GM21515 (cell line): ENCODE data around the gene LITAF.
"Not testable (repeated sequence)": the region's sequence is repeated elsewhere in the genome, so short reads cannot be mapped to it uniquely, and the experiment has no call there.

ENCODE experiments used
- ATAC-seq: cut with Tn5 transposase; IDR thresholded peaks from one replicate; pipeline ENCODE4 v1.9.1; 2021; ENCODE audit not compliant: unreplicated experiment

LITAF gene

DNA sequence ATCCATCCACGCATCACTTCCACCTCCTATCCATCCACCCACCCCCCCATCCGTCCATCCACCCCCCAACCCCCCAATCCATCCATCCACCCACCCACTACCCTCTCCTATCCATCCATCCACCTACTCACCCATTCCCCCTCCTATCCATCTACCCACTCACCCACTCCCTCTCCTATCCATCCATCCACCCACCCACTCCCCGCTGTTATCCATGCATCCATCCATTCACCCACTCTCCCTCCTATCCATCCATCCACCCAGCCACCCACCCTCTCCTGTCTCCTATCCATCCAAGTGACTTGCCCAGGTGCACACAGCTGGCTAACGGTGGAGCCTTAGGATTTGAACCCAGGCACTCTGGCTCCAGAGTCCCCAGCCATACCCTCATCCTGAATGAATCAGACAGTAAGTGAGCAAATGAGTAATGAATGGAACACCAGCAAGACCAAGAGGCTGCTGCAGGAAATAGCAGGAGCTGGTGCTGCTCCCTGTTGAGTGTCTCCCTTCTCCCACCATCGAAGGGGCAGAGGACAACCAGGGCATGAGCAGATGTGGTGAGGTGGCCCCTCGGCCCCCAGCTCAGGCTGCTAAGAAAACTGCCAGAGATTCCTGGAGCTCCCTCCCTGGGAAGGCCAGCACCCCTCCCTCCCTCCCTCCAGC, 62.5 kb downstream of the LITAF start:
- no peak for ATAC-seq

DNA sequence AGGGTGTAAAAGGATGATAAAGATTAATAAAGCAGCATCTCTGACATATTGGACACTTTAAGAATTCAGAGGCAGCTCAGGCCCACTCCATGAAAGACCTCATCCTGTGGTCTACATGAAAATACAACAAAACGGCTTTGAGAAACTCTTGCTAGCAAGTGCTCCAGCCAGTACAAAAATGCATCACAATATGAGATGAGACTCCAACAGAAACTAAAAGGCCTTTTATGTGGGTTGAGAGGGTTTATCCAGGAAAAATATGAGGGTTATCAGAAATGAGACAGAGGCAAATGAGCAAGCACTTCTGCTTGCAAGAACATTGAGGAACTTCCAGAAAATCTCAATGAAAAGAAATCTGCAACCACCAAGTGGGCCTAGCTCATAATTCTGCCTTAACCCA, 65.7 kb downstream of the LITAF start:
- ATAC-seq, result no peak

DNA sequence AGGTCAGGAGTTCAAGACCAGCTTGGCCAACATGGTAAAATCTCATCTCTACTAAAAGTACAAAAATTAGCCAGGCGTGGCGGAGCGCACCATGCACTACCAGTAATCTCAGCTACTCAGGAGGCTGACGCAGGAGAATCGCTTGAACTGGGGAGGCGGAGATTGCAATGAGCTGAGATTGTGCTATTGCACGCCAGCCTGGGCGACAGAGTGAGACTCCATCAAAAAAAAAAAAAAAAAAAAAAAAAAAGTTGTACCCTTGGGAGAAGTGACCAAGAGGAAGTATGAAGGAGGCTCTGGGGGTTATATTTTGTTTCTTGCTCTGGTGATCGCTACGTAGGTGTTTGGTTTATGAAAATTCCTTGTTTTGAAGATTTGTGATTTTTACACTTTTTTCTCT, 66.3 kb downstream of the LITAF start:
- no peak for ATAC-seq

DNA sequence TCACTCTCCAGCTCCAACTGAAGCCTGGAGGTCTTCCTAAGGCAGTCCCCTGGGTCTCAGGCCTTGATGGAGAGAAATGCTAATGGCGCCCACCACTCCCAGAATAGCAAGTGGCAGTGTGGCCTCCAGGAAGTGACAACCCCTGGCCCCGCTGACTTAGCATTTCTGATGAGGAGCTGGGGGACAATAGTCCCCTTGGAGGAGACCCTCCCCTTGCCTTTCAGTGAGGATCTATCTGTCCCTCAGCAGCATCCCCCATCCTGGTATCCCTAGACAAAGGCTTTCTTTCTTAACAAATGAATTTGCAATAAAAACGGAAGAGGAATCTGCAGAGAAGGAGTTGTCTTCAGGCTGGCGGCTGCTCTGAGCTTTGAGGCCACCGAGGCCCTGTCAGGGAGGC, 68.8 kb downstream of the LITAF start:
- no peak for ATAC-seq

DNA sequence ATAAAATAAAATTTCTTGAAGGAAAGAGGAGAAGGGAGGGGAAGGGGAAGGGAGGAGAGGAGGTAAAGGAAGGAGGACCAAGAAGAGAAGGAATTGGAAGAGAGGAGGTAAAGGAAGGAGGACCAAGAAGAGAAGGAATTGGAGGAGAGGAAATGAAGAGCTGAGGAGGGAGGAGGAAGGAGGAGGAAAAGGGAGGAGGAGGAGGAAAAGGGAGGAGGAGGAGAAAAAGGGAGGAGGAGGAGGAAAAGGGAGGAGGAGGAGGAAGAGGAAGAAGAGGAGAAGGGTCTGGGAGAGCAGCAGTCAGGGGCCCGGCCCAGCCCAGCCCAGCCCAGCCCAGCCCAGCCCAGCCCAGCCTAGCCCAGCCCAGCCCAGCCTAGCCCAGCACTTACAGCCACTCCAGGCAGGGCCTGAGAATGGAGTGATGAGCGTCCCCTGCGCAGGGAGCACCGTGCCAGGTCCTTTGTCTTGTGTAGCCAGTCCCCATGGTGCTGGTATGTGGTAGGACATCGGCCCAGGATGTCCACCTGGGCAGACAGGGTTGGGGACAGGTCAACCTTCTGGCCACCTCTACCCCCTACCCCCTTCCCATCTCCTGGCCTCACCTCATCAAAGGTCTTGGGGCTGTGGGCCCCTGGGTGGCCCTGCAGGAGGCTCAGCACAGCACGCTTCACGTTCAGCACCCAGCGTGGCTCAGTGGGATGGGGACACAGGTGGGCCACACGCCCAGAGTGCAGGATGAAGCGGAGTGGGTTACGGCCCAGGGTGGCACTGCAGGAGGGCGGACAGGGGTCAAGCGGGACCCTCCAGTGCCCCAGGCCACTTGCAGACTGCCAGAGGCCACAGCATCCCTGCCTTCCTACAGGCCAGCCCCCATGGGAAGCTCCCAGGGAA, 70.9 kb downstream of the LITAF start:
- ATAC-seq, result no peak

DNA sequence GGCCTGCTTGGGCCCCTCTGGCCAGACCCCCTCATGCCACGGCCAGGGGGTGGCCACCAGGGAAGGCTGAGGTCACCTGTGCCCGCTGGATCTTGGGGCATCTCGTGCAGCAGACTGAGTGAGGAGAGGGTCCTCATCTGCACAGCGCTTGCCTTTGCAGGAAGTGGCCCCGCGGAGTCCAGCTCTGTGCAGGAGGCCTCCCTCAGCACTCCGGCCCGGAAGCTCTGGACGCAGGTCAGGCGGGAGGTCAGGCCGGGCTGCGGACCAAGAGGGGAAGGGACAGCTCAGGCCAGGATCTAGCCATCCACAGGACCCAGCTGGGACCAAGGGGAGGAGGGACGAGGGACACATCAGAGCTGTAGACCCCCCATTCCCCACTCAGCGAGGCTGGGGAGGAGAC, 72.4 kb downstream of the LITAF start:
- no peak for ATAC-seq

DNA sequence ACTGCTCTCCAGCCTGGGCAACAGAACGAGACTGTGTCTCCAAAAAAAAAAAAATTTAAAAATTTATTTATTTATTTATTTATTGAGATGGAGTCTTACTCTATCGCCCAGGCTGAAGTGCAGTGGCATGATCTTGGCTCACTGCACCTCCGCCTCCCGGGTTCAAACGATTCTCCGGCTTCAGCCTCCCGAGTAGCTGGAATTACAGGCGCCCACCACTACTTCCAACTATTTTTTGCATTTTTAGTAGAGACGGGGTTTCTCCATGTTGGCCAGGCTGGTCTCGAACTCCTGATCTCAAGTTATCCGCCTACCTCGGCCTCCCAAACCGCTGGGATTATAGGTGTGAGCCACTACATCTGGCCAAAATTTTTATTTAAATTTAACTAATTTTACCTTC, 73.4 kb downstream of the LITAF start:
- not testable (repeated sequence) for ATAC-seq

DNA sequence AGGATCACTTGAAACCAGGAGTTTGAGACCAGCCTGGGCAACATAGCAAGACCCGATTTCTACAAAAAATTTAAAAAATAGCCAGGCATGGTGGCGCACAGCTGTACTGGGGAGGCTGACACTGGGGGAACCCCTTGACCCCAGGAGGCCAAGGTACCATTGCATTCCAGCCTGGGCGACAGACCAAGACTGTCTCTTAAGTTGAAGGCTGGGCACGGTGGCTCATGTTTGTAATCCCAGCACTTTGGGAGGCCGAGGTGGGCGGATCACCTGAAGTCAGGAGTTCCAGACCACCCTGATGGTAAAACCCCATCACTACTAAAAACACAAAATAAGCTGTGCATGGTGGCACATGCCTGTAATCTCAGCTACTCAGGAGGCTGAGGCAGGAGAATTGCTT, 74.9 kb downstream of the LITAF start:
- ATAC-seq, result no peak

DNA sequence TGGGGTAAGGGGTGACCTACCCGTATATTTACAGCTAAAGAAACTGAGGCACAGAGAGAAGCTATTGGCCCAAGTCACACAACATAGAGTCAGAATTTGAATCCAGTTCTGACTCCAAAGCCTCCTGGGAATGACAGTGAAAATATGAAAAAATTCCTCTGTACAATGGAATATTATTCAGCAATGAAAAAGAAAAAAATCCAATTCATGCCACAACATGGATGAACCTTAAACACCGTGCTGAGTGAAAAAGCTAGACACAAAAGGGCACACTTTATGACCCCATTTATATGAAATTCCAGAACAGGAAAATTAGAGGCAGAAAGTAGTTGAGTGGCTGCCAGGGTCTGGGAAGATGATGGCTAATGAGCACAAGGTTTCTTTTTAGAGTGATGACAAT, 75.4 kb downstream of the LITAF start:
- ATAC-seq, result no peak

DNA sequence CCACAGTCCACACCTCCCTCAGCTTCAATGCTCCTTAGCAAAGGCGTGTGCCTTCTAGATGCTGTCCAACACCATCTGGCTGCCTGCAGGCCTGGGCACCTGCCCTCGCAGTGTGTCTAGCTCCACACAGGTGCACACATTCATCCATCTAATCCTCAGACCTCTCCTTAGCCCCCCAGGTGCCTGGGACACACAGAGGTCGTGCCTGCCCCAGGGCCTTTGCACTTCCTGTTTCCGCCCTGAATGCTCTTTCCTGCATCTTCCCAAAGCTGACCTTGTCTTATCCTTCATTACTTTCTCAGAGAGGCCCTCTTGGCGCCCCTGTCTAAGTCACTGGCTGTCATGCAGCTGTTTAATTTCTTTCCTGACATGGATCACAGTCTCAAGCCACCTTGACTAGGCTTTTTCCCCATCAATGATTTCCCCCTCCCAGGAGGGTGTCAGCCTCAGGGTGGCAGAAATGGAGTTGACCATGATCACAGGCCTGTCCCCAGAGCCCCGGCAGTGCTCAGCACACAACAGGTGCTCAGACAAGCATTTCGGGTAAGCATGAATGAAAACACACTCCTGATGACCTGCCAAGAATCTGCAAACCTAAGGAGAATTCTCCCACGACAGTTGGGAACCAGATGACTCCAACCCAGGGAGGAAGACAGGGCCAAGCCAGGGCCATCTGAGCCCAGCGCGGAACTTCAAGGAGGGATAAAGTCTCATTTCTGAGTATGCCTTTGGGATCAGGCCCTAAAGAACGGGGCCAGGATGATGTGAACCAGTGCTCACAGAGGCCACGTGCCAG, 76.3 kb downstream of the LITAF start:
- no peak for ATAC-seq

DNA sequence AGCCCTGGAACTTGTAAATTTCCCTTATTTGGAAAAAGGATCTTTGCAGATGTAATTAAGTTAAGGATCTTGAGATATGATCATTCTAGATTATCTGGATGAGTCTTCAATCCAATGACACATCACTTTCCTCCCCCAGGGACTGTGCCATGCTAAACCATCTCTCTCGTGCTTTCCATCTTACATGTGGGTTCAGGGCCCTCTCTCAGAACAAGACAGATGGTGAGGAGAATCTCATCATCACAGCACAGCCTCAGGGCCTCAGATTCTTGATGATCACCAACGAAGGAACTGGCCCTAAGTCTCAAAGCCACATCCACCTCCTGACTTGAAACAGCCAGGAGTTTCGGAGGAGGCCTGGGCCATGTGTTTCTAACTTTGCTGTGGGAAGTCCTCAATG, 78.7 kb downstream of the LITAF start:
- no peak for ATAC-seq

DNA sequence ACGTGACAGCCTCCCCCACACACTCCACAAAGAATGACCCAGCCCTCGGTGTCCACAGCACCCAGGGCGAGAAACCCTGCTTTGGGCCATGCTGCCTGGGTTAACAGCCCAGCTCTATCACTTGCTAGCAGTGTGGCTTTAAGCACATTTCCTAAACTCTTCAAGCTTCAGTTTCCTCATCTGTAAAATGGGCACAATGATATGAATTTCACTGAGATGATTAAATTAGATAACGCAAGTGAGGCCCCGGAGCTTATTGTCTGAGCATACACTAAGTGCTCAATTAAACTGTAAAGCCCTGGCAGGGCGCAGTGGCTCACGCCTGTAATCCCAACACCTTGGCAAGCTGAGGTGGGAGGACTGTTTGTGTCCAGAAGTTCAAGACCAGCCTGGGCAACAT, 79.4 kb downstream of the LITAF start:
- no peak for ATAC-seq

DNA sequence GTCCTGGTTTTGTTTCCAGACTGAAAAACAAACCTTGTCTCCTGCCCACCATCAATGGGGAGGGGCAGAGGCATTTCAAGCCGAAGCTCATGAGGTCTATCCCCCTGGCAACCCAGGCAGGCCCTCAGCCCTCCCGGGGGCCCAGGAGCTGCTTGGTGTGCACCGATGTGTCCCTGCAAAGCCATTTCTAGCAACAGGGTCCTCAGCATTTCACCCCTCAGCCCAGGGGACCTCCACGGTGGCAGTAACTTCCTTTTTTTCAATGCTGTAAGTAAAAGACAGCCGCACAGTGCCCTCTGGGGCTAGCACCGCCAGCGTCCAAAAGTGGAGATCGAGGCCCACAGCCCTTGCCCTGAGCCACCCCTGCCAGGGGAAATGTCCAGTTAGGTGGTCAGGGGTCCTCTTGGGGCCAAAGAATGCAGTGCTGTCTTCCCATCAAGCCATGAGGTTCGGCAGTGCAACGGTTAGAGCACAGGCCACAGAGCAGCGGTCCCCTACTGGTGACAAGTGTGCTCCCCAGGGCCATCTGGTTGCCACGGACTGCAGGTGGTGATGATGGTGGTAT, 79.9 kb downstream of the LITAF start:
- ATAC-seq, result no peak

DNA sequence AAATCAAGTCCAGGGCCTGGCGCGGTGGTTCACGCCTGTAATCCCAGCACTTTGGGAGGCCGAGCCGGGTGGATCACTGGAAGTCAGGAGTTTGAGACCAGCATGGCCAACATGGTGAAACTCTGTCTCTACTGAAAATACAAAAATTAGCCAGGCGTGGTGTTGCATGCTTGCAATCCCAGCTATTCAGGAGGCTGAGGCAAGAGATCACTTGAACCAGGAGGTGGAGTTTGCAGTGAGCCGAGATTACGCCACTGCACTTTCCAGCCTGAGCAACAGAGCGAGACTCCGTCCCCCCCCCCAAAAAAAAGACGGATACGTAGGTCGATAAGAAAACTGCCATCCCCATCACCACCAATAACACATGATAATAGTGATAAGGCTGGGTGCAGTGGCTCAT, 82.5 kb downstream of the LITAF start:
- not testable (repeated sequence) for ATAC-seq

DNA sequence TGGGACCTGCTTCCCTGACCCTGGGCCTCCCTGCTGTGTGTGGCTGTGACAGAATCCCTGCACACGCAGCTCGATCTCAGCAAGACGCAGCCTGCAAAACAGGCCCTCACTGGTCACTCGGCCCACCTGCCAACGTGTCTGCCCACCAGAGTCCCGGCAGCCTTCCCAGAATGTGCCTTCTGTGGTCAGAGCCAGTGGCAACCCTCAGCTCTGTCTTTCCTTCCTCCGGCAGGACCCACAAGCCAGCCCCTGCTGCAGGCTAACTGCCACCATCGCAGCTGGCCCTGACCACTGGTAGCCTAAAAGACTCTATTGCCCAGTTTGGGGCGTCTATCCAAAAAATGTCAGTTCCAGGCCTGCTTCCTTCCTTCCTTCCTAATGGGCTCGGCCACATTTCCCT, 83.2 kb downstream of the LITAF start:
- ATAC-seq, result no peak

DNA sequence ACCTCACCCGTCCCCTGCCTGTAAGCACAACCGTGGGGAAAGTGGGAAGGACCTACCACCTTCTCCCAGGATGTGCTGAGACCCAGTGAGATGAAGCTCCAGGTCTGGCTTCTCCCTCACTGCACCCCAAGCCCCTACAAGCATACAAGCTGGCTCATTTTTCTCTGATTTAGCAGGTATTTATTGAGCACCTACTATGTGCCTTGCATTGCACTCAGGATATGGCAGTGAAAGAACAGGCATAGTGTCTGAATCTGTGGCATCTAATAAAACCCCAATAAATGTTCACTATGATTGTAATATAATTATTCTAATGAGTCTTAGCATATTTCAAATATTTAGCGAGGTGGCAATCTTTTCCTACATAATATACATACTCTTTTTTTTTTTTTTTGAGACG, 84.5 kb downstream of the LITAF start:
- ATAC-seq, result no peak

DNA sequence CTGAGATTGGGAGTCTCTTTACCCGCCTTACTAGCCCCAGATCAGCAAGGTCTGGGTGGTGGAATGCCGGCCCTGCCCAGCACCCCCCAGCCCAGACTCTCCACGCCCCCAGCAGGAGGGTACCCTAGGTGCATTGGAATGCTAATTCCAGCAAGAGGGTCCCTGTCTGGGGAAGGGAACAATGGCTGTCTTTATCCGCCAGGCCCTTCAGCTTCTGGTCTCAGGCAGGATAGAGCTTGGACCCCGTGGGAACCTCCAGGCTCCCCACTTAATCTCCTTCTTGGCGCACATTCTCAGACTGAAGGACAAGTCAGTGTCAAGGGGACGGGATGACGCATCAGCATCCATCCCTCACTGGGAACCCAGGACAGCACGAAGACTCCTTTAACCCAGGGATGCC, 85.1 kb downstream of the LITAF start:
- ATAC-seq, result no peak

DNA sequence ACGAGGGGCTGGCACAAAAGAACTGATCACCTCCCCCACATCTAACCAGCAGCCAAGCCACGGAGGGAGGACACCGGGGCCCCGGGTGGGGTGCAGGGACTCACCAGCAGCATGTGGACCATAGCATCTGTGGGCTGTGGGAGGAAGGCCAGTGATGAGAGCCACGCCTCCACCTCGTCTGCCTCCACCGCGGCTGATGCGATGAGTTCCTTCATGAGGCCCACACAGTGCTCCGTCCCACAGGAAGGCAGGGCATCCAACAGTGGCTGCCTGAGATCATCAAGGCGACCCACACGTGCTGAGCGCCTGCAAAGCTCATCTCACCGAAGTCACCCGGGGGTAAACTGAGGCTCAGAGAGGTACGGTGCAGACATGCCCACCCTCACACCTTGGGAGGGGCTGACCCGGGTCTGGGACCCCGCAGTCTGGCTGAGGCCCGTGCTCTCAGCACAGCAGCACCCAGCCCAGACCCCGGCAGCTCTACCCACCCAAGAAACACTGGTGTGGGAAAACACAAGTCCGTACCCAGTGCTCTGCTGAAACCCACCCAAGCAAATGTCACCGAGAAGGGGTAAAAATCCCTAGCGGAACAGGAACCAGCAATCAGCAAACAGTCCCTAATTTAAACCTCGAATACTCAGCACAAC, 85.9 kb downstream of the LITAF start:
- no peak for ATAC-seq

DNA sequence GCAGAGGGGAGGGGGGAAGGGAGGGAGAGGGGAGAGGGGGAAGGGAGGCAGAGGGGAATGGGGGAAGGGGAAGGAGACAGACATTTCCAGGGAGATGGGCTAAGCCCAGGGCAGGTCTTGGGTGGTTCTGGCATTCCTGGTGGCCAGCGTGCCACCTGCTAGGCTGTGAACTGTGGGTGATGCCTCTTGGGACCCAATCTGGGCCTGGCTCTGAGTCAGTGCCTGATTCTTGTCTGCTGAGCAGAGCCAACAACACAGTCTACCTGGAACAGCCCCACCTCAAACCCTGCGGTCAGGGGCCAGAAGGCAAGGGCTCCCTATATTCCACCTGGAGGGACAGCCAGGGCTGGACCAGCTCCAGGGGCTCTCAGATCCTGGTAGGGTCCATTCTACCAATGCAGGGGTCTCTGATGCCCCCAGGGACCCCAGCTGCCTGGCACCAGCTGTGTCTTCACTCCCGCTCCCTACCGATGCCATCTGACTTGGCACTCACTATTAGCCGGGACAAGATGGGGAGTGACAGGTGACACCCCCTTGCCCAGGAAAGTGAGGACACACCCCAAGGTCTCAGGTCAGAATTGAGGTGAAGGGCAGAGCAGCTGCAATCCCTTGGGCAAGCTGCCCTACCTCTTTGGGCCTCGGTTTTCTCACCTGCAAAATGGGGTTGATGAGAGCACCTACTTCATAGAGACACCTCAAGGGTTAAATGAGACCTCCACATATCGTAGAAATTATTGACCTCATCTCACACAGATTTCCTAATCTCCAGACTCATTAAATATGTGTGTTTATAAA, 87.2 kb downstream of the LITAF start:
- ATAC-seq, result no peak

DNA sequence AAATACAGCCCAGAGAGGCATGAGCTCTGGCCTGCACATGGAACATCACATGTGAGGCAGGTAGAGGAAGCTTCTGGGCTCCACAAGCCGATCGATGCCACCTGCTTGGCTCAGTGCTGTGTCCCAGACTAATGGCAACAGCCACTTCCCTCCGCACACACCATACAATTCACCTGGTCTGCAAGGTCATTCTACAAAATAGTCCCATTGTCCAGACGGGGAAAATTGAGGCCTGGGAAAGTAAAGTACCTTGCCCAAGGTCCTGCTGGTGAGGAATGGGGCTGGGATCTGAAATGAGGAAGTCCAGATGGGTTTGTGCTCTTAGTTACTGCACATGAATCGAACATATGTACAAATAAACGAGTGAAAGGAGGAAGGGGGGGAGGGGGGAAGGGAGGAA, 88.0 kb downstream of the LITAF start:
- ATAC-seq, result no peak
